GM12878 (cell line): ENCODE data around the gene BCOR. TPM values are rescaled to one million over a fixed set of nuclear protein-coding genes. Genes with fewer than 3 reads are reported as not detected.

ENCODE experiments used
- ATAC-seq: fragments of 200-7000 bp; cut with Tn5 transposase; 3 replicates; pipeline ENCODE4 v1.9.1; 2020; ENCODE audit warnings: mild to moderate bottlenecking, moderate library complexity
- BruUV-seq: library from RNA; stranded (reverse); fragments of 400-500 nt; replicated peaks from 2 replicates; lab custom pipeline; 2021; lab: Mats Ljungman, UMichigan
- CTCF ChIA-PET: fragments of 300-600 bp; sonication (Branson Sonifier 250); formaldehyde crosslinking; extraction: SDS; loops from one replicate; lab custom pipeline; 2021; ENCODE audit warnings: inconsistent platforms; lab: Yijun Ruan, JAX
- POLR2A ChIA-PET: fragments of 350-600 bp; formaldehyde crosslinking; extraction: SDS; loops from one replicate; lab custom pipeline; 2021; ENCODE audit warnings: inconsistent platforms; lab: Charles Lee
- RAD21 ChIA-PET: fragments of 300-600 bp; sonication (Branson Sonifier 250); formaldehyde crosslinking; loops from one replicate; lab custom pipeline; 2023; ENCODE audit warnings: antibody characterized with exemption; ENCODE audit not compliant: unreplicated experiment; lab: Charles Lee
- SMC1A ChIA-PET: fragments of 300-600 bp; sonication (Branson Sonifier 250); formaldehyde crosslinking; loops from one replicate; lab custom pipeline; 2023; ENCODE audit not compliant: unreplicated experiment, uncharacterized antibody; lab: Charles Lee
- DNase-seq: peaks from one replicate; pipeline ENCODE4 v3.0.0-alpha.2; 2011; ENCODE audit warnings: low read depth, low spot score
- FAIRE-seq: peaks from 3 replicates; lab custom pipeline; 2011; peaks lifted over from hg19 to GRCh38; lab: Jason Lieb, UNC
- H2AFZ ChIP-seq: 2 replicates; pipeline ENCODE4 v1.6.0; 2011; ENCODE audit warnings: low read depth, low read length, control low read depth; ENCODE audit not compliant: control insufficient read depth
- H3K27ac ChIP-seq: 2 replicates; pipeline ENCODE4 v1.5.1; 2011; ENCODE audit warnings: control low read depth; ENCODE audit not compliant: control insufficient read depth, insufficient read depth
- H3K27me3 ChIP-seq, 2 experiments: replicated peaks in 1 of 2; 2 replicates each; pipeline versions ENCODE4 v1.6.0 to v1.6.1; 2011; ENCODE audit warnings: low read length in 1 of 2; ENCODE audit not compliant: control insufficient read depth in 2 of 2, insufficient read depth in 2 of 2
- H3K36me3 ChIP-seq, 2 experiments: 2 replicates each; pipeline ENCODE4 v1.5.1; 2011; ENCODE audit warnings: low read length in 1 of 2; ENCODE audit not compliant: control insufficient read depth in 2 of 2, insufficient read depth in 2 of 2
- H3K4me1 ChIP-seq: 2 replicates; pipeline ENCODE4 v1.6.1; 2011; ENCODE audit warnings: mild to moderate bottlenecking, low read length, moderate library complexity, mixed read lengths; ENCODE audit not compliant: control insufficient read depth, insufficient read depth
- H3K4me2 ChIP-seq: 2 replicates; pipeline ENCODE4 v1.6.0; 2011; ENCODE audit warnings: control low read depth; ENCODE audit not compliant: control insufficient read depth, insufficient read depth
- H3K4me3 ChIP-seq: fragments of 200-600 bp; sonication (generic); 2 replicates; pipeline ENCODE4 v1.5.1; 2016
- H3K79me2 ChIP-seq: 2 replicates; pipeline ENCODE4 v1.6.0; 2011; ENCODE audit warnings: low read length; ENCODE audit not compliant: control insufficient read depth, insufficient read depth
- H3K9ac ChIP-seq: 2 replicates; pipeline ENCODE4 v1.8.0; 2011; ENCODE audit warnings: low read length, control low read depth, mixed read lengths; ENCODE audit not compliant: control insufficient read depth, insufficient read depth
- H3K9me3 ChIP-seq: replicated peaks from 3 replicates; pipeline ENCODE4 v1.5.1; 2011; ENCODE audit warnings: mild to moderate bottlenecking, low read length; ENCODE audit not compliant: control insufficient read depth, insufficient read depth
- H4K20me1 ChIP-seq: 2 replicates; pipeline ENCODE4 v1.6.0; 2011; ENCODE audit not compliant: control insufficient read depth, insufficient read depth
- BRCA1 ChIP-seq: IDR thresholded peaks from 2 replicates; pipeline ENCODE4 v1.6.1; 2011; ENCODE audit warnings: low read depth, low read length, improper control_type of control experiment
- CTCF ChIP-seq, 3 experiments: IDR thresholded peaks in 2 of 3; conservative IDR thresholded peaks in 1 of 3; 2 replicates each; pipeline ENCODE4 v1.5.1; 2011; ENCODE audit warnings: low read depth in 3 of 3, low read length in 3 of 3, mild to moderate bottlenecking in 3 of 3, control low read depth in 2 of 3, moderate library complexity in 2 of 3, inconsistent platforms in 1 of 3, mixed read lengths in 1 of 3; ENCODE audit not compliant: control insufficient read depth in 2 of 3, insufficient read depth in 1 of 3; ENCODE audit errors: extremely low read depth in 1 of 3
- GABPA ChIP-seq: IDR thresholded peaks from 2 replicates; pipeline ENCODE4 v1.6.1; 2014; ENCODE audit warnings: antibody characterized with exemption, low read depth, mild to moderate bottlenecking, inconsistent platforms
- KAT2A ChIP-seq: conservative IDR thresholded peaks from 2 replicates; pipeline ENCODE4 v1.6.1; 2011; ENCODE audit warnings: low read depth, low read length; ENCODE audit not compliant: control insufficient read depth
- MTA3 ChIP-seq: IDR thresholded peaks from 2 replicates; pipeline ENCODE4 v1.6.1; 2012; ENCODE audit warnings: low read length, inconsistent platforms, borderline replicate concordance
- NRF1 ChIP-seq: conservative IDR thresholded peaks from 2 replicates; pipeline ENCODE4 v1.6.1; 2011; ENCODE audit warnings: mild to moderate bottlenecking, low read depth, low read length, improper control_type of control experiment
- WRNIP1 ChIP-seq: IDR thresholded peaks from 2 replicates; pipeline ENCODE4 v1.6.1; 2011; ENCODE audit warnings: low read depth, low read length, improper control_type of control experiment, borderline replicate concordance
- ZNF622 ChIP-seq: fragments of 450-650 bp; IDR thresholded peaks from 2 replicates; pipeline ENCODE4 v1.6.1; 2017; ENCODE audit warnings: mild to moderate bottlenecking, inconsistent platforms
- WGBS: methylation state at CpG from one replicate; pipeline ENCODE4 v1.1.6; 2016; ENCODE audit warnings: low lambda C conversion rate; ENCODE audit not compliant: insufficient replicate concordance, insufficient coverage; ENCODE audit errors: missing lambda C conversion rate; 5-methylcytosine and 5-hydroxymethylcytosine counted together
- in situ Hi-C: fragments of 300-500 bp; cut with MboI; formaldehyde crosslinking; loops from 9 replicates; pipeline ENCODE4 v1.14.3; 2018; ENCODE audit warnings: mixed read lengths
- intact Hi-C: fragments of 100-400 bp; cut with micrococcal nuclease; formaldehyde crosslinking; loops from one replicate; pipeline ENCODE4 v1.14.2; 2022; ENCODE audit not compliant: unreplicated experiment
- polyA plus RNA-seq, 11 experiments: library from polyadenylated mRNA; depleted of rRNA in 4 of 11; unstranded in 6 of 11; stranded (reverse) in 5 of 11; fragments of >200 nt; fragmentation: Nextera tagmentation in 4 of 11; fragmentation: Illumina TruSeq in 1 of 11; extraction: Ambion mirVana in 4 of 11; extraction: Trizol in 1 of 11; gene quantifications; 1 replicate in 1 of 11; 2 replicates in 10 of 11; pipeline versions ENCODE4 v1.2.1 to v1.2.3, GENCODE V29; 2011 to 2016; ENCODE audit warnings: inconsistent platforms in 2 of 11, missing spikeins in 2 of 11, low read depth in 1 of 11
- total RNA-seq, 4 experiments: library from RNA; depleted of rRNA in 3 of 4; stranded (reverse); fragments of >200 nt in 3 of 4; fragmentation: Illumina TruSeq in 1 of 4; extraction: Trizol in 1 of 4; gene quantifications; 2 replicates each; pipeline versions ENCODE4 v1.2.1 to v1.2.3, GENCODE V29; 2013 to 2021

BCOR gene
- total and polyA plus RNA-seq, 10 of the 15 experiments (the other 5 are each of a cell fraction or from before 2014, with no cell fraction given): 5.1 to 16.4 (median 10.1) TPM

DNA sequence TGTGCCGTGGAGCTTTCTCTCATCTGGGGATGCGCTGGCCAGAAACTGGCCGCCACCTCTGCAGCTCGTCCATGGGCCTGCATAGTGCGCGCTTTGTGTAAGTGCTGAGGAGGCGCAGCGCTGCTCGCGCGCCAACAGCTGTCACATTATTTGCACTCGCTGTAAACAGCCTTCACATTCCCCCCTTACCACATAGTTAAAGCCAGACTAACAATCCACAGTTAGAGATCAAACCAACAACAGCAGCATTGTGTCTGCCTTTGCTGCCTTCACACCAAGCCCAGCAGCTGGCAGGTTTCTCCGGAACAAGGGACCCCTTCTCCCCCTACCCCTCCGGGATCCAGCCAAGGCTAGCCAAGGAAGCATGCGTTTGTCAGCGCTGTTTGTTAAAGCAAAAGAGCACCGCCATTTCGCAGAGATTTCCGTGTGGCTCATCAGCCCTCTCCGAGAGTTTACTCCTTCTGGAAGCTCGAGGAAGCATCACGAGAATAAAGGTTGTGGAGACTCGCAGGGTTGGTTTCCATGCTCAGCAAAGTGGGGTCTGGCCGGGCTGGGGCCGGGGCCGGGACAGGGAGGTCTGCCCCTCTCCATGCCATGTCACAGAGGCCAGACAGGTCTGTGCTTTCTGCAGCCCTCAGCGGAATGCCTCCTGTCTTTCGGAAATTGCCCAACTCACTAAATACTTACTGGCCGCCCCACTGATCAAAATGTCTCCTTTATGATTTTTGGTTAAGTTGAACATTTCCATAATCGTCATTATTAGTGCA is 11.0 kb downstream of the BCOR start:
- no peak overlapping the region for H3K4me3 ChIP-seq
- H3K4me1 ChIP-seq: no peaks in the 10 kb centered on the region; the same call in 1 of the 2 replicates
- WGBS: 62% methylated on average over 30 of the region's 30 CpGs
- ChIA-PET SMC1A (no interaction called here), RAD21 (no interaction called here), CTCF (no interaction called here), POLR2A (no interaction called here)
- DNase-seq (no peak), ATAC-seq (no peak), FAIRE-seq (no peak)
- H3K9ac ChIP-seq: no peak overlapping the region
- H3K79me2 ChIP-seq: peaks cover 7% of the 10 kb centered on the region
- H3K4me2 ChIP-seq: no peak overlapping the region
- intact Hi-C loops (no loop called here), in situ Hi-C loops (no loop called here)
- no peaks in the 10 kb centered on the region; a peak in 2 of 4 replicates for H3K36me3 ChIP-seq
- no peaks in the 10 kb centered on the region for H3K27me3 ChIP-seq
- no TSS peak for BruUV-seq
- no peak for TF ChIP-seq CTCF (IDR thresholded peaks at IDR 0.05 in 2 of 3, conservative IDR thresholded peaks at IDR 0.05 in 1 of 3; ENCODE audit: control insufficient read depth in 2 of 3, extremely low read depth in 1 of 3, insufficient read depth in 1 of 3, low read depth in 3 of 3, low read length in 3 of 3)
- TF ChIP-seq MTA3: no peak
- no peak overlapping the region for H2AFZ ChIP-seq
- H3K9me3 ChIP-seq: no peaks in the 10 kb centered on the region; the same call in 2 of the 3 replicates
- H4K20me1 ChIP-seq: peaks cover 4% of the 10 kb centered on the region
- no peak overlapping the region for H3K27ac ChIP-seq

DNA sequence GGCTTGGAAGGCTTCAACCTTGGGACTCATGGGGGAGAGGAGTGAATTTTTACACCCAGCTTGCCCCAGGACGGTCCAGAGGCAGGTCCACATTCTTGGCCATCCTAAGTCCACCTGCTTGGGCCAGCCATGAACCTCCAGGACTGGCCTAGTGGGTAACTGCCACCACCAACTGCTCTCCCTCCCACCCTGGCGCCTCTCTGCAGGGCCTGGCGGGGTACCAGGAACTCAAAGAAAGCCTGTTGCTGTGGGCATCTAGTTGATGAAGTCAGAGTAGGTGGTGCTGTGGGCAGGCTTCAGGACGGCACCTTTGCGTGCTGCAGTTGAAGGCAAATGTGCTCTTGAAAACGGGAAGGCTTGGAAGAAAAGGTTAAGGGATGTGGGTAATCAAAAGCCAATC is 12.0 kb downstream of the BCOR start:
- ATAC-seq (no peak), DNase-seq (no peak), FAIRE-seq (no peak)
- H4K20me1 ChIP-seq: peaks cover 8% of the 10 kb centered on the region
- H3K36me3 ChIP-seq: no peaks in the 10 kb centered on the region; a peak in 2 of 4 replicates
- peaks cover 5% of the 10 kb centered on the region for H3K79me2 ChIP-seq
- H3K4me2 ChIP-seq: no peak overlapping the region
- 51% methylated on average over 6 of the region's 6 CpGs for WGBS
- ChIA-PET SMC1A (no interaction called here), POLR2A (no interaction called here), CTCF (no interaction called here), RAD21 (no interaction called here)
- H3K27me3 ChIP-seq: no peaks in the 10 kb centered on the region
- no peaks in the 10 kb centered on the region; the same call in 2 of the 3 replicates for H3K9me3 ChIP-seq
- no peak overlapping the region for H3K4me3 ChIP-seq
- intact Hi-C loops (no loop called here), in situ Hi-C loops (no loop called here)
- H2AFZ ChIP-seq: no peak overlapping the region
- no peak for TF ChIP-seq GABPA
- TF ChIP-seq WRNIP1: no peak
- no peak for TF ChIP-seq KAT2A
- no peak for TF ChIP-seq ZNF622
- no peak for TF ChIP-seq NRF1
- no peak for TF ChIP-seq BRCA1
- no peaks in the 10 kb centered on the region; the same call in 1 of the 2 replicates for H3K4me1 ChIP-seq
- no TSS peak for BruUV-seq
- H3K27ac ChIP-seq: no peak overlapping the region
- H3K9ac ChIP-seq: no peak overlapping the region
